GM12878 (cell line): Measurements from ENCODE around the gene SPARC. TPM values are rescaled to one million over a fixed set of nuclear protein-coding genes. Genes with fewer than 3 reads are reported as not detected.
"Not testable (repeated sequence)": the region's sequence is repeated elsewhere in the genome, so short reads cannot be mapped to it uniquely, and the experiment has no call there.

Experiments
- ATAC-seq: fragments of 200-7000 bp; cut with Tn5 transposase; 3 replicates; pipeline ENCODE4 v1.9.1; 2020; ENCODE audit warnings: mild to moderate bottlenecking, moderate library complexity
- BruUV-seq: library from RNA; stranded (reverse); fragments of 400-500 nt; replicated peaks from 2 replicates; lab custom pipeline; 2021; lab: Mats Ljungman, UMichigan
- CTCF ChIA-PET: fragments of 300-600 bp; sonication (Branson Sonifier 250); formaldehyde crosslinking; extraction: SDS; loops from one replicate; lab custom pipeline; 2021; ENCODE audit warnings: inconsistent platforms; lab: Yijun Ruan, JAX
- POLR2A ChIA-PET: fragments of 350-600 bp; formaldehyde crosslinking; extraction: SDS; loops from one replicate; lab custom pipeline; 2021; ENCODE audit warnings: inconsistent platforms; lab: Charles Lee
- RAD21 ChIA-PET: fragments of 300-600 bp; sonication (Branson Sonifier 250); formaldehyde crosslinking; loops from one replicate; lab custom pipeline; 2023; ENCODE audit warnings: antibody characterized with exemption; ENCODE audit not compliant: unreplicated experiment; lab: Charles Lee
- SMC1A ChIA-PET: fragments of 300-600 bp; sonication (Branson Sonifier 250); formaldehyde crosslinking; loops from one replicate; lab custom pipeline; 2023; ENCODE audit not compliant: unreplicated experiment, uncharacterized antibody; lab: Charles Lee
- DNase-seq: peaks from one replicate; pipeline ENCODE4 v3.0.0-alpha.2; 2011; ENCODE audit warnings: low read depth, low spot score
- FAIRE-seq: peaks from 3 replicates; lab custom pipeline; 2011; peaks lifted over from hg19 to GRCh38; lab: Jason Lieb, UNC
- H2AFZ ChIP-seq: 2 replicates; pipeline ENCODE4 v1.6.0; 2011; ENCODE audit warnings: low read depth, low read length, control low read depth; ENCODE audit not compliant: control insufficient read depth
- H3K27ac ChIP-seq: 2 replicates; pipeline ENCODE4 v1.5.1; 2011; ENCODE audit warnings: control low read depth; ENCODE audit not compliant: control insufficient read depth, insufficient read depth
- H3K27me3 ChIP-seq, 2 experiments: replicated peaks in 1 of 2; 2 replicates each; pipeline versions ENCODE4 v1.6.0 to v1.6.1; 2011; ENCODE audit warnings: low read length in 1 of 2; ENCODE audit not compliant: control insufficient read depth in 2 of 2, insufficient read depth in 2 of 2
- H3K36me3 ChIP-seq, 2 experiments: 2 replicates each; pipeline ENCODE4 v1.5.1; 2011; ENCODE audit warnings: low read length in 1 of 2; ENCODE audit not compliant: control insufficient read depth in 2 of 2, insufficient read depth in 2 of 2
- H3K4me1 ChIP-seq: 2 replicates; pipeline ENCODE4 v1.6.1; 2011; ENCODE audit warnings: mild to moderate bottlenecking, low read length, moderate library complexity, mixed read lengths; ENCODE audit not compliant: control insufficient read depth, insufficient read depth
- H3K4me2 ChIP-seq: 2 replicates; pipeline ENCODE4 v1.6.0; 2011; ENCODE audit warnings: control low read depth; ENCODE audit not compliant: control insufficient read depth, insufficient read depth
- H3K4me3 ChIP-seq: fragments of 200-600 bp; sonication (generic); 2 replicates; pipeline ENCODE4 v1.5.1; 2016
- H3K79me2 ChIP-seq: 2 replicates; pipeline ENCODE4 v1.6.0; 2011; ENCODE audit warnings: low read length; ENCODE audit not compliant: control insufficient read depth, insufficient read depth
- H3K9ac ChIP-seq: 2 replicates; pipeline ENCODE4 v1.8.0; 2011; ENCODE audit warnings: low read length, control low read depth, mixed read lengths; ENCODE audit not compliant: control insufficient read depth, insufficient read depth
- H3K9me3 ChIP-seq: replicated peaks from 3 replicates; pipeline ENCODE4 v1.5.1; 2011; ENCODE audit warnings: mild to moderate bottlenecking, low read length; ENCODE audit not compliant: control insufficient read depth, insufficient read depth
- H4K20me1 ChIP-seq: 2 replicates; pipeline ENCODE4 v1.6.0; 2011; ENCODE audit not compliant: control insufficient read depth, insufficient read depth
- E2F4 ChIP-seq: IDR thresholded peaks from 2 replicates; pipeline ENCODE4 v1.6.1; 2012; ENCODE audit warnings: low read depth, low read length, improper control_type of control experiment
- EP300 ChIP-seq, 2 experiments: fragments of 150-350 bp in 1 of 2; IDR thresholded peaks; 2 replicates each; pipeline ENCODE4 v1.6.1; 2011 to 2012; ENCODE audit warnings: low read depth in 2 of 2, low read length in 2 of 2, borderline replicate concordance in 1 of 2, improper control_type of control experiment in 1 of 2, inconsistent platforms in 1 of 2; ENCODE audit not compliant: control insufficient read depth in 1 of 2
- FOS ChIP-seq: IDR thresholded peaks from 3 replicates; pipeline ENCODE4 v1.6.1; 2011; ENCODE audit warnings: borderline replicate concordance; ENCODE audit not compliant: insufficient read length; ENCODE audit errors: extremely low read depth
- HDAC2 ChIP-seq: fragments of 200-600 bp; sonication (generic); IDR thresholded peaks from 2 replicates; pipeline ENCODE4 v1.6.1; 2017
- KAT2A ChIP-seq: conservative IDR thresholded peaks from 2 replicates; pipeline ENCODE4 v1.6.1; 2011; ENCODE audit warnings: low read depth, low read length; ENCODE audit not compliant: control insufficient read depth
- PAX8 ChIP-seq: fragments of 450-650 bp; IDR thresholded peaks from 2 replicates; pipeline ENCODE4 v1.6.1; 2017; ENCODE audit warnings: mild to moderate bottlenecking, moderate library complexity
- PBX3 ChIP-seq: IDR thresholded peaks from 2 replicates; pipeline ENCODE4 v1.6.1; 2011; ENCODE audit warnings: mild to moderate bottlenecking, low read depth, low read length, moderate library complexity; ENCODE audit not compliant: insufficient replicate concordance
- POLR2AphosphoS2 ChIP-seq: IDR thresholded peaks from 2 replicates; pipeline ENCODE4 v1.6.1; 2011; ENCODE audit warnings: low read depth, mild to moderate bottlenecking, low read length, improper control_type of control experiment, moderate library complexity
- WGBS: methylation state at CpG from one replicate; pipeline ENCODE4 v1.1.6; 2016; ENCODE audit warnings: low lambda C conversion rate; ENCODE audit not compliant: insufficient replicate concordance, insufficient coverage; ENCODE audit errors: missing lambda C conversion rate; 5-methylcytosine and 5-hydroxymethylcytosine counted together
- in situ Hi-C: fragments of 300-500 bp; cut with MboI; formaldehyde crosslinking; loops from 9 replicates; pipeline ENCODE4 v1.14.3; 2018; ENCODE audit warnings: mixed read lengths
- intact Hi-C: fragments of 100-400 bp; cut with micrococcal nuclease; formaldehyde crosslinking; loops from one replicate; pipeline ENCODE4 v1.14.2; 2022; ENCODE audit not compliant: unreplicated experiment
- polyA plus RNA-seq, 11 experiments: library from polyadenylated mRNA; depleted of rRNA in 4 of 11; unstranded in 6 of 11; stranded (reverse) in 5 of 11; fragments of >200 nt; fragmentation: Nextera tagmentation in 4 of 11; fragmentation: Illumina TruSeq in 1 of 11; extraction: Ambion mirVana in 4 of 11; extraction: Trizol in 1 of 11; gene quantifications; 1 replicate in 1 of 11; 2 replicates in 10 of 11; pipeline versions ENCODE4 v1.2.1 to v1.2.3, GENCODE V29; 2011 to 2016; ENCODE audit warnings: inconsistent platforms in 2 of 11, missing spikeins in 2 of 11, low read depth in 1 of 11
- total RNA-seq, 4 experiments: library from RNA; depleted of rRNA in 3 of 4; stranded (reverse); fragments of >200 nt in 3 of 4; fragmentation: Illumina TruSeq in 1 of 4; extraction: Trizol in 1 of 4; gene quantifications; 2 replicates each; pipeline versions ENCODE4 v1.2.1 to v1.2.3, GENCODE V29; 2013 to 2021

SPARC gene
- total and polyA plus RNA-seq, 10 of the 15 experiments (the other 5 are each of a cell fraction or from before 2014, with no cell fraction given): 29.6 to 154 (median 57.0) TPM

- no peaks in the 10 kb centered on the region for H3K36me3 ChIP-seq
- RAD21 ChIA-PET: interaction anchor here (0.8 to 1.3 kb wide), 2 partner anchors 9 to 47 kb away, joined by 3 to 4 read pairs; no protein-coding TSS in a partner anchor
- in situ Hi-C loops: no loop called here
- no peaks in the 10 kb centered on the region for H3K9me3 ChIP-seq
- DNase-seq (no peak), FAIRE-seq (no peak), ATAC-seq (no peak)
- 92% methylated on average over 13 of the region's 13 CpGs for WGBS
- no peaks in the 10 kb centered on the region for H3K79me2 ChIP-seq
- no peak overlapping the region for H3K4me2 ChIP-seq
- no peak overlapping the region for H3K27ac ChIP-seq
- peaks cover 42% of the 10 kb centered on the region for H3K4me1 ChIP-seq
- CTCF ChIA-PET: interaction anchor here (1.0 to 1.9 kb wide), 6 partner anchors 10 to 179 kb away, joined by 3 to 5 read pairs (median 4); no protein-coding TSS in a partner anchor
- no peak for TF ChIP-seq E2F4
- TF ChIP-seq FOS: no peak
- no peak for TF ChIP-seq HDAC2
- no peak for TF ChIP-seq KAT2A
- no peak for TF ChIP-seq EP300 (IDR thresholded peaks at IDR 0.05; ENCODE audit: borderline replicate concordance in 1 of 2, control insufficient read depth in 1 of 2, low read depth in 2 of 2, low read length in 2 of 2)
- TF ChIP-seq PAX8: no peak
- TF ChIP-seq PBX3: no peak
- no peak for TF ChIP-seq POLR2AphosphoS2
- no peak overlapping the region for H2AFZ ChIP-seq
- H4K20me1 ChIP-seq: no peaks in the 10 kb centered on the region
- no peak overlapping the region for H3K4me3 ChIP-seq
- no peaks in the 10 kb centered on the region for H3K27me3 ChIP-seq
- intact Hi-C loops: no loop called here
- BruUV-seq: no TSS peak
- POLR2A ChIA-PET: no interaction called here
- H3K9ac ChIP-seq: no peak overlapping the region
- SMC1A ChIA-PET: interaction anchor here (0.7 to 2.2 kb wide), 3 partner anchors 17 to 38 kb away, joined by 3 to 10 read pairs (median 3); no protein-coding TSS in a partner anchor
Measured at GRCh38 chr5:151699071-151699901, 12.6 kb upstream of the SPARC start.

GRCh38 chr5:151698081-151698480, 11.4 kb upstream of the SPARC start:
- CTCF ChIA-PET: interaction anchor here (0.9 to 1.9 kb wide), 5 partner anchors 9 to 178 kb away, joined by 3 to 5 read pairs (median 4); no protein-coding TSS in a partner anchor

More at GRCh38 chr5:151698081-151698480, 11.4 kb upstream of the SPARC start:
- H4K20me1 ChIP-seq, POLR2A ChIA-PET, H3K27ac ChIP-seq, H3K27me3 ChIP-seq, DNase-seq, H3K4me3 ChIP-seq, ATAC-seq, H3K36me3 ChIP-seq, RAD21 ChIA-PET, intact Hi-C loops, H3K9ac ChIP-seq, SMC1A ChIA-PET, H3K79me2 ChIP-seq, in situ Hi-C loops, BruUV-seq, H3K9me3 ChIP-seq, H2AFZ ChIP-seq, H3K4me2 ChIP-seq, FAIRE-seq: not testable (repeated sequence)
- 98% methylated on average over 4 of the region's 4 CpGs for WGBS
- peaks cover 31% of the 10 kb centered on the region for H3K4me1 ChIP-seq
